Measurements from ENCODE around the gene SSC4D.
"Not testable (repeated sequence)": the region's sequence is repeated elsewhere in the genome, so short reads cannot be mapped to it uniquely, and the experiment has no call there.

The SSC4D gene

GRCh38 chr7:76421097-76421496 lies 11.6 kb upstream of the SSC4D start:
- H3K27ac ChIP-seq (replicated peaks; ENCODE audit: low read length); H4K8ac ChIP-seq (ENCODE audit: low read depth, low read length); H3K9me3 ChIP-seq (replicated peaks in 1 of 2; ENCODE audit: control insufficient read depth in 2 of 2, insufficient read depth in 1 of 2, low read depth in 1 of 2, low read length in 2 of 2); H3K4me2 ChIP-seq (ENCODE audit: insufficient read depth, low read length, poor library complexity, severe bottlenecking); H2BK12ac ChIP-seq (ENCODE audit: low read length); H4K91ac ChIP-seq (ENCODE audit: low read depth, low read length, poor library complexity); H3K36me3 ChIP-seq (replicated peaks in 1 of 2; ENCODE audit: control insufficient read depth in 2 of 2, insufficient read depth in 2 of 2, low read length in 2 of 2); H3K4me1 ChIP-seq (ENCODE audit: control insufficient read depth in 2 of 2, insufficient read depth in 1 of 2, low read depth in 1 of 2, low read length in 2 of 2); DNase-seq (ENCODE audit: low spot score); H3K18ac ChIP-seq (ENCODE audit: low read length); H3K4ac ChIP-seq (ENCODE audit: low read length); H3K4me3 ChIP-seq (ENCODE audit: low read length in 2 of 2); H2BK5ac ChIP-seq (ENCODE audit: low read length); H3K14ac ChIP-seq (ENCODE audit: low read length); H2AK5ac ChIP-seq (ENCODE audit: low read depth, low read length); H3K27me3 ChIP-seq (ENCODE audit: control insufficient read depth in 3 of 3, insufficient read depth in 3 of 3, low read depth in 1 of 3, low read length in 3 of 3); H3K79me1 ChIP-seq (ENCODE audit: low read depth, low read length); H2BK15ac ChIP-seq (ENCODE audit: low read length); H3K23ac ChIP-seq (ENCODE audit: low read depth, low read length, poor library complexity); H2AFZ ChIP-seq (ENCODE audit: low read length); H3K9ac ChIP-seq (ENCODE audit: low read depth, low read length, poor library complexity); H2BK120ac ChIP-seq (ENCODE audit: low read depth, low read length): not testable (repeated sequence)
- no CpG with 5 or more reads among the region's 6 CpGs for WGBS, 2 donors (ENCODE audit: extremely low coverage in 2 of 2, insufficient read length in 2 of 2, insufficient replicate concordance in 1 of 2)

- H2AFZ ChIP-seq (ENCODE audit: low read length); H4K91ac ChIP-seq (ENCODE audit: low read depth, low read length, poor library complexity); H3K4me2 ChIP-seq (ENCODE audit: insufficient read depth, low read length, poor library complexity, severe bottlenecking): not testable (repeated sequence)
Measured at GRCh38 chr7:76417654-76418310, 8.3 kb upstream of the SSC4D start.

GRCh38 chr7:76412249-76412648 lies 2.8 kb upstream of the SSC4D start:
- H2AK5ac ChIP-seq (ENCODE audit: low read depth, low read length): no peak overlapping the region
- H2BK120ac ChIP-seq (ENCODE audit: low read depth, low read length): no peak overlapping the region
- H3K18ac ChIP-seq (ENCODE audit: low read length): no peak overlapping the region
- H3K27ac ChIP-seq (replicated peaks; ENCODE audit: low read length): no peak overlapping the region
- no peak overlapping the region for H3K23ac ChIP-seq (ENCODE audit: low read depth, low read length, poor library complexity)
- H3K27me3 ChIP-seq (ENCODE audit: control insufficient read depth in 3 of 3, insufficient read depth in 3 of 3, low read depth in 1 of 3, low read length in 3 of 3): no peaks in the 10 kb centered on the region
- no peak overlapping the region for H2AFZ ChIP-seq (ENCODE audit: low read length)
- no peak overlapping the region for H3K14ac ChIP-seq (ENCODE audit: low read length)
- H3K4me1 ChIP-seq (ENCODE audit: control insufficient read depth in 2 of 2, insufficient read depth in 1 of 2, low read depth in 1 of 2, low read length in 2 of 2): peaks cover 3 to 14% of the 10 kb centered on the region in 2 donors
- no peaks in the 10 kb centered on the region for H3K36me3 ChIP-seq (replicated peaks in 1 of 2; ENCODE audit: control insufficient read depth in 2 of 2, insufficient read depth in 2 of 2, low read length in 2 of 2)
- H3K79me1 ChIP-seq (ENCODE audit: low read depth, low read length): no peaks in the 10 kb centered on the region
- H3K4me2 ChIP-seq (ENCODE audit: insufficient read depth, low read length, poor library complexity, severe bottlenecking): no peak overlapping the region
- H4K8ac ChIP-seq (ENCODE audit: low read depth, low read length): no peak overlapping the region
- no peak overlapping the region for H2BK12ac ChIP-seq (ENCODE audit: low read length)
- DNase-seq (ENCODE audit: low spot score): no peak
- no peak overlapping the region for H2BK15ac ChIP-seq (ENCODE audit: low read length)
- H3K9me3 ChIP-seq (replicated peaks in 1 of 2; ENCODE audit: control insufficient read depth in 2 of 2, insufficient read depth in 1 of 2, low read depth in 1 of 2, low read length in 2 of 2): no peaks in the 10 kb centered on the region
- no CpG with 5 or more reads among the region's 5 CpGs for WGBS, 2 donors (ENCODE audit: extremely low coverage in 2 of 2, insufficient read length in 2 of 2, insufficient replicate concordance in 1 of 2)
- no peak overlapping the region for H2BK5ac ChIP-seq (ENCODE audit: low read length)
- no peak overlapping the region for H3K4me3 ChIP-seq (ENCODE audit: low read length in 2 of 2)
- H3K9ac ChIP-seq (ENCODE audit: low read depth, low read length, poor library complexity): no peak overlapping the region
- H4K91ac ChIP-seq (ENCODE audit: low read depth, low read length, poor library complexity): no peak overlapping the region
- H3K4ac ChIP-seq (ENCODE audit: low read length): no peak overlapping the region

More at GRCh38 chr7:76417654-76418310, 8.3 kb upstream of the SSC4D start:
- not testable (repeated sequence) for H3K4ac ChIP-seq (ENCODE audit: low read length); H2AK5ac ChIP-seq (ENCODE audit: low read depth, low read length); H2BK120ac ChIP-seq (ENCODE audit: low read depth, low read length); H3K27ac ChIP-seq (replicated peaks; ENCODE audit: low read length); DNase-seq (ENCODE audit: low spot score); H3K36me3 ChIP-seq (replicated peaks in 1 of 2; ENCODE audit: control insufficient read depth in 2 of 2, insufficient read depth in 2 of 2, low read length in 2 of 2); H3K27me3 ChIP-seq (ENCODE audit: control insufficient read depth in 3 of 3, insufficient read depth in 3 of 3, low read depth in 1 of 3, low read length in 3 of 3); H4K8ac ChIP-seq (ENCODE audit: low read depth, low read length); H3K14ac ChIP-seq (ENCODE audit: low read length); H3K4me3 ChIP-seq (ENCODE audit: low read length in 2 of 2); H2BK15ac ChIP-seq (ENCODE audit: low read length); H2BK5ac ChIP-seq (ENCODE audit: low read length); H3K18ac ChIP-seq (ENCODE audit: low read length); H3K9me3 ChIP-seq (replicated peaks in 1 of 2; ENCODE audit: control insufficient read depth in 2 of 2, insufficient read depth in 1 of 2, low read depth in 1 of 2, low read length in 2 of 2); H3K9ac ChIP-seq (ENCODE audit: low read depth, low read length, poor library complexity); H2BK12ac ChIP-seq (ENCODE audit: low read length); H3K4me1 ChIP-seq (ENCODE audit: control insufficient read depth in 2 of 2, insufficient read depth in 1 of 2, low read depth in 1 of 2, low read length in 2 of 2); H3K79me1 ChIP-seq (ENCODE audit: low read depth, low read length); H3K23ac ChIP-seq (ENCODE audit: low read depth, low read length, poor library complexity)
- no CpG with 5 or more reads among the region's 10 CpGs for WGBS, 2 donors (ENCODE audit: extremely low coverage in 2 of 2, insufficient read length in 2 of 2, insufficient replicate concordance in 1 of 2)

GRCh38 chr7:76411626-76412025 lies 2.1 kb upstream of the SSC4D start:
- Histone ChIP-seq H2BK12ac (ENCODE audit: low read length) (no peak overlapping the region), H3K27ac (replicated peaks; ENCODE audit: low read length) (no peak overlapping the region), H2BK120ac (ENCODE audit: low read depth, low read length) (no peak overlapping the region), H2AK5ac (ENCODE audit: low read depth, low read length) (no peak overlapping the region), H3K4me3 (ENCODE audit: low read length in 2 of 2) (no peak overlapping the region), H3K14ac (ENCODE audit: low read length) (no peak overlapping the region), H2BK15ac (ENCODE audit: low read length) (no peak overlapping the region), H3K27me3 (ENCODE audit: control insufficient read depth in 3 of 3, insufficient read depth in 3 of 3, low read depth in 1 of 3, low read length in 3 of 3) (no peaks in the 10 kb centered on the region), H2AFZ (ENCODE audit: low read length) (no peak overlapping the region), H4K91ac (ENCODE audit: low read depth, low read length, poor library complexity) (no peak overlapping the region), H3K79me1 (ENCODE audit: low read depth, low read length) (no peaks in the 10 kb centered on the region), H4K8ac (ENCODE audit: low read depth, low read length) (no peak overlapping the region), H3K4me2 (ENCODE audit: insufficient read depth, low read length, poor library complexity, severe bottlenecking) (no peak overlapping the region), H3K9me3 (replicated peaks in 1 of 2; ENCODE audit: control insufficient read depth in 2 of 2, insufficient read depth in 1 of 2, low read depth in 1 of 2, low read length in 2 of 2) (no peaks in the 10 kb centered on the region), H3K4ac (ENCODE audit: low read length) (no peak overlapping the region), H3K9ac (ENCODE audit: low read depth, low read length, poor library complexity) (no peak overlapping the region), H3K4me1 (ENCODE audit: control insufficient read depth in 2 of 2, insufficient read depth in 1 of 2, low read depth in 1 of 2, low read length in 2 of 2) (peaks cover 3 to 14% of the 10 kb centered on the region in 2 donors), H3K36me3 (replicated peaks in 1 of 2; ENCODE audit: control insufficient read depth in 2 of 2, insufficient read depth in 2 of 2, low read length in 2 of 2) (no peaks in the 10 kb centered on the region), H2BK5ac (ENCODE audit: low read length) (no peak overlapping the region), H3K23ac (ENCODE audit: low read depth, low read length, poor library complexity) (no peak overlapping the region), H3K18ac (ENCODE audit: low read length) (no peak overlapping the region)
- no CpG with 5 or more reads among the region's 1 CpG for WGBS, 2 donors (ENCODE audit: extremely low coverage in 2 of 2, insufficient read length in 2 of 2, insufficient replicate concordance in 1 of 2)
- DNase-seq (ENCODE audit: low spot score): no peak

Data from neuronal stem cell (in vitro differentiated cells).